DND-41 (cell line): ENCODE results near the gene ITGAE.
"Not testable (repeated sequence)": the region's sequence is repeated elsewhere in the genome, so short reads cannot be mapped to it uniquely, and the experiment has no call there.

ENCODE experiments used
- ATAC-seq: fragments of 200-7000 bp; cut with Tn5 transposase; 3 replicates; pipeline ENCODE4 v1.9.1; 2021; ENCODE audit warnings: low read depth; ENCODE audit not compliant: insufficient read depth
- DNase-seq: peaks from one replicate; pipeline ENCODE4 v3.0.0-alpha.2; 2020
- H2AFZ ChIP-seq: 2 replicates; pipeline ENCODE4 v1.6.0; 2012; ENCODE audit warnings: low read depth, low read length
- H3K27ac ChIP-seq: 2 replicates; pipeline ENCODE4 v1.5.1; 2012; ENCODE audit warnings: low read length, inconsistent platforms
- H3K27me3 ChIP-seq: fragments of 200-600 bp; sonication (generic); 2 replicates; pipeline ENCODE4 v1.6.0; 2012; ENCODE audit warnings: low read length, mild to moderate bottlenecking, inconsistent platforms; ENCODE audit not compliant: insufficient read depth, poor library complexity
- H3K36me3 ChIP-seq: 2 replicates; pipeline ENCODE4 v1.5.1; 2012; ENCODE audit warnings: low read length, inconsistent platforms; ENCODE audit not compliant: insufficient read depth
- H3K4me1 ChIP-seq: 2 replicates; pipeline ENCODE4 v1.5.1; 2012; ENCODE audit warnings: mild to moderate bottlenecking, low read length; ENCODE audit not compliant: insufficient read depth
- H3K4me2 ChIP-seq: 2 replicates; pipeline ENCODE4 v1.6.0; 2012; ENCODE audit warnings: mild to moderate bottlenecking, moderate library complexity, low read length, inconsistent platforms; ENCODE audit not compliant: insufficient read depth
- H3K4me3 ChIP-seq, 2 experiments: fragments of 200-600 bp in 1 of 2; shearing (Covaris generic) in 1 of 2; 2 replicates each; pipeline ENCODE4 v1.5.1; 2012 to 2016; ENCODE audit warnings: inconsistent platforms in 2 of 2, low read length in 2 of 2, mild to moderate bottlenecking in 2 of 2, low read depth in 1 of 2, moderate library complexity in 1 of 2
- H3K79me2 ChIP-seq: 2 replicates; pipeline ENCODE4 v1.6.0; 2012; ENCODE audit warnings: low read length, inconsistent platforms; ENCODE audit not compliant: insufficient read depth
- H3K9ac ChIP-seq: 2 replicates; pipeline ENCODE4 v1.6.0; 2012; ENCODE audit warnings: low read depth, mild to moderate bottlenecking, inconsistent platforms, low read length, moderate library complexity
- H3K9me3 ChIP-seq: 2 replicates; pipeline ENCODE4 v1.5.1; 2012; ENCODE audit warnings: low read length, moderate library complexity, mild to moderate bottlenecking, inconsistent platforms; ENCODE audit not compliant: insufficient read depth, severe bottlenecking
- H4K20me1 ChIP-seq: 2 replicates; pipeline ENCODE4 v1.6.0; 2012; ENCODE audit warnings: low read length; ENCODE audit not compliant: insufficient read depth
- EZH2 ChIP-seq: IDR thresholded peaks from 3 replicates; pipeline ENCODE4 v1.6.1; 2012; ENCODE audit warnings: borderline replicate concordance, low read depth, mild to moderate bottlenecking, moderate library complexity, low read length, inconsistent platforms; ENCODE audit not compliant: severe bottlenecking
- TF ChIP-seq, protein P1 (sequence below): IDR thresholded peaks from 2 replicates; pipeline ENCODE4 v1.5.1; 2012; ENCODE audit warnings: borderline replicate concordance, low read length, moderate library complexity, mild to moderate bottlenecking; ENCODE audit not compliant: poor library complexity, severe bottlenecking; ENCODE audit errors: extremely low read depth

Gene ITGAE

DNA sequence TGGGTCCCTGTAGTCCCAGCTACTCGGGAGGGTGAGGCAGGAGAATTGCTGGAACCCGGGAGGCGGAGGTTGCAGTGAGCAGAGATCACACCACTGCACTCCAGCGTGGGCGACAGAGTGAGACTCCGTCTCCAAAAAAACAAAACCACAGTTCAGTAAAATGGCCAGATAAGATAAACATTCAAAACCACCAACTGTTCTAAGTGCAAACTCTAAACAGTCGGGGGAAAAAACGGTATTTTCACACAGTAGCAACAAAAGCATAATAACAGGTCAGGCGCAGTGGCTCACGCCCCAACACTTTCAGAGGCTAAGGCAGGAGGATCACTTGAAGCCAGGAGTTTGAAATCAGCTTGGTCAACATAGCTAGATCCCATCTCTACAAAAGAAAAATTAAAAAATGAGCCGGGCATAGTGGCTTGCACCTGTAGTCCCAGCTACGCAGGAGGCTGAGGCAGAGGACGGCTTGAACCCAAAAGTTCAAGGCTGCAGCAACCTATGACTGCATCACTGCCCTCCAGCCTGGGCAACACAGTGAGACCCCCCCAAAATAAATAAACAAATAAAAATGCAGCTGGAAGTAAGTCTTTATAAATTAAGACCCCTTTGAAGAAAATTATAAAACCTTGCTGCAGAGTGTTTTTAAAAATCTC is 88.1 kb downstream of the ITGAE start:
- ATAC-seq (peak; percentile 32), DNase-seq (peak; percentile 33)
- Histone ChIP-seq H3K27me3 (no peaks in the 10 kb centered on the region), H4K20me1 (no peaks in the 10 kb centered on the region), H3K9me3 (no peaks in the 10 kb centered on the region), H2AFZ (no peak overlapping the region), H3K27ac (peak overlapping the region; percentile 65), H3K4me2 (no peak overlapping the region), H3K9ac (0 out of 2 replicates have a peak overlapping the region, but pooled peaks have one; percentile 32), H3K36me3 (peaks cover 36% of the 10 kb centered on the region), H3K4me1 (peaks cover 36% of the 10 kb centered on the region), H3K79me2 (no peaks in the 10 kb centered on the region), H3K4me3 (no peak overlapping the region)
- TF ChIP-seq, protein P1, sequence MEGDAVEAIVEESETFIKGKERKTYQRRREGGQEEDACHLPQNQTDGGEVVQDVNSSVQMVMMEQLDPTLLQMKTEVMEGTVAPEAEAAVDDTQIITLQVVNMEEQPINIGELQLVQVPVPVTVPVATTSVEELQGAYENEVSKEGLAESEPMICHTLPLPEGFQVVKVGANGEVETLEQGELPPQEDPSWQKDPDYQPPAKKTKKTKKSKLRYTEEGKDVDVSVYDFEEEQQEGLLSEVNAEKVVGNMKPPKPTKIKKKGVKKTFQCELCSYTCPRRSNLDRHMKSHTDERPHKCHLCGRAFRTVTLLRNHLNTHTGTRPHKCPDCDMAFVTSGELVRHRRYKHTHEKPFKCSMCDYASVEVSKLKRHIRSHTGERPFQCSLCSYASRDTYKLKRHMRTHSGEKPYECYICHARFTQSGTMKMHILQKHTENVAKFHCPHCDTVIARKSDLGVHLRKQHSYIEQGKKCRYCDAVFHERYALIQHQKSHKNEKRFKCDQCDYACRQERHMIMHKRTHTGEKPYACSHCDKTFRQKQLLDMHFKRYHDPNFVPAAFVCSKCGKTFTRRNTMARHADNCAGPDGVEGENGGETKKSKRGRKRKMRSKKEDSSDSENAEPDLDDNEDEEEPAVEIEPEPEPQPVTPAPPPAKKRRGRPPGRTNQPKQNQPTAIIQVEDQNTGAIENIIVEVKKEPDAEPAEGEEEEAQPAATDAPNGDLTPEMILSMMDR, result no peak
- no peak for TF ChIP-seq EZH2

DNA sequence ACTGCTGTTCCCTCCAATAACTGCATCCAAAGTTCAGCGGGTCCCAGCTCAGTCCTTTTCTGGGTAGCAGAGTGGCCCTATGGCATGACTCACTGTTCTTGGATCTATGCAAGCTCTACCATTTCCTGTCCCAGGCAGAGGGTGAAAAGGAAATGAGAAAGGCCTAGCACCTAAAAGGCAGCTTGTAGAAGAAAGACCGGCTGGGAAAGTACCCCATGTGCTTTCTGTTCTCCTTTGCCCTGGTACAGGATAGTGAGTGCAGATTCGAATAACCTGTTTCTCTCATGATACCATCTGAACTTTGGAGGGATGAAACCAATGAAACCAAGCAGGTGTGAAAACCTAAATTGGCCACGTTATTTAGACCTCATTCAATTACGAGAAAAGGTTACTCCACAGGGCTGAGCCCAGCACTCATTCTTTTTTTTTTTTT is 90.0 kb downstream of the ITGAE start:
- peak overlapping the region; percentile 5; the same call in 1 of the 2 replicates for H3K9ac ChIP-seq
- DNase-seq, result peak; percentile 81

DNA sequence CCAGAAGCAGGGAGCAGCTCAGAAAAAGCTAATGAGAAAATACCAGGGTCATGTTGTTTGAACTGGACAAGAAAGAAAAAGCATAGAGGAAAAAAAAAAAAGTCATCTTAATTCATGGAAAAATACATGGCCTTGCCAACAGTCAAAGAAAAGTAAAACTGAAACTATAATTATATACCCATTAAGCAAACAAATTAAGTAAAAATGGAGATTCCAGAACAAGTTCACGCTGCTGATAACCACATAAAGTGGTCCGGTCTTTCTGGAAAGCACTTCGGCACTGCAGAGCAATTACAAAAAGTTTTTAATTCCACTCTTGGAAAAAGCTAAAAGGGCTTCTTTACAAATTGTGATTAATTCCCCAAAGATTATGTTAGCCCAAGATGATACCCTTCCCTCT is 92.6 kb downstream of the ITGAE start:
- ATAC-seq, result no peak
- TF ChIP-seq EZH2, result no peak
- TF ChIP-seq, protein P1, result no peak
- Histone ChIP-seq H2AFZ (no peak overlapping the region), H3K9me3 (no peaks in the 10 kb centered on the region), H3K4me3 (no peak overlapping the region), H3K4me2 (no peak overlapping the region), H3K27ac (no peak overlapping the region), H3K27me3 (no peaks in the 10 kb centered on the region), H3K79me2 (no peaks in the 10 kb centered on the region), H4K20me1 (no peaks in the 10 kb centered on the region), H3K36me3 (peaks cover 3% of the 10 kb centered on the region; the same call in 1 of the 2 replicates), H3K4me1 (peaks cover 30% of the 10 kb centered on the region), H3K9ac (no peak overlapping the region)
- DNase-seq, result no peak

More for the DNA sequence above, 90.0 kb downstream of the ITGAE start:
- Histone ChIP-seq H3K79me2 (no peaks in the 10 kb centered on the region), H3K27me3 (no peaks in the 10 kb centered on the region), H3K27ac (peak overlapping the region; percentile 67), H3K4me2 (peak overlapping the region; percentile 46), H2AFZ (peak overlapping the region; percentile 27; the same call in 1 of the 2 replicates), H3K36me3 (peaks cover 19% of the 10 kb centered on the region), H3K4me1 (peaks cover 36% of the 10 kb centered on the region), H3K9me3 (no peaks in the 10 kb centered on the region), H4K20me1 (no peaks in the 10 kb centered on the region), H3K4me3 (peak overlapping the region in 1 of 2 experiments; percentile 9; a peak in 1 of 4 replicates)
- ATAC-seq, result peak; percentile 97
- no peak for TF ChIP-seq EZH2
- TF ChIP-seq, protein P1, result no peak

GRCh38 chr17:3705718-3705984 is 95.3 kb downstream of the ITGAE start:
- not testable (repeated sequence) for H3K9me3 ChIP-seq, H3K4me2 ChIP-seq, H3K4me3 ChIP-seq, H3K4me1 ChIP-seq, H3K27ac ChIP-seq, H2AFZ ChIP-seq, H3K79me2 ChIP-seq, H3K27me3 ChIP-seq, DNase-seq, H4K20me1 ChIP-seq, H3K9ac ChIP-seq, H3K36me3 ChIP-seq, ATAC-seq
